SK-N-DZ (cell line): ENCODE measurements around the gene CNPY4. TPM values are rescaled to one million over a fixed set of nuclear protein-coding genes. Genes with fewer than 3 reads are reported as not detected.
A peak's percentile ranks its signal among the peaks of the same experiment; 100 is the strongest.

Experiments used
- DNase-seq: peaks from one replicate; pipeline ENCODE4 v3.0.0-alpha.2; 2015; ENCODE audit warnings: low spot score
- polyA plus RNA-seq, 2 experiments: library from polyadenylated mRNA; depleted of rRNA; stranded (reverse); fragments of >200 nt; gene quantifications; 2 replicates each; pipeline ENCODE4 v1.2.3, GENCODE V29; 2014

The CNPY4 gene
- polyA plus RNA-seq (2014; cell fraction: cytosol; rRNA removed), result 21.9 and 22.6 TPM in 2 replicates
- 12.4 and 22.5 TPM in 2 replicates for polyA plus RNA-seq (2014; cell fraction: nucleus; rRNA removed)

GRCh38 chr7:100119072-100119969 is at the start of gene CNPY4, which contains the start of gene TAF6:
TSS of gene CNPY4 (plus strand) at chr7:100119634. CDS start at chr7:100119745, 111 bp downstream.
TSS of gene TAF6 (minus strand) at chr7:100119358. CDS start at chr7:100114209, 5,149 bp downstream.
- peak; percentile 97 for DNase-seq

GRCh38 chr7:100069991-100070390 is 49.4 kb upstream of the CNPY4 start:
- no peak for DNase-seq

GRCh38 chr7:100071018-100071723 is 48.3 kb upstream of the CNPY4 start:
- no peak for DNase-seq

- DNase-seq, result no peak
Observed at GRCh38 chr7:100072462-100072861, 47.0 kb upstream of the CNPY4 start.

GRCh38 chr7:100074841-100075240 is 44.6 kb upstream of the CNPY4 start:
- no peak for DNase-seq

- no peak for DNase-seq
Observed at GRCh38 chr7:100075418-100075817, 44.0 kb upstream of the CNPY4 start.

GRCh38 chr7:100077205-100077604 is 42.2 kb upstream of the CNPY4 start:
- DNase-seq, result no peak

GRCh38 chr7:100079024-100079560 is 40.3 kb upstream of the CNPY4 start:
- no peak for DNase-seq

- DNase-seq, result peak; percentile 27
Observed at GRCh38 chr7:100080907-100081534, 38.4 kb upstream of the CNPY4 start.

GRCh38 chr7:100081535-100082102 is 37.8 kb upstream of the CNPY4 start, which contains the start of gene ZNF3:
TSS of gene ZNF3 (minus strand) at chr7:100081723. CDS start at chr7:100077357, 4,366 bp downstream.
- DNase-seq, result peak; percentile 99

GRCh38 chr7:100082978-100083377 is 36.5 kb upstream of the CNPY4 start:
- DNase-seq, result no peak

- DNase-seq, result no peak
Observed at GRCh38 chr7:100085515-100085914, 33.9 kb upstream of the CNPY4 start.

- DNase-seq, result peak; percentile 56
Observed at GRCh38 chr7:100087055-100087750, 32.2 kb upstream of the CNPY4 start.

- no peak for DNase-seq
Observed at GRCh38 chr7:100088095-100088620, 31.3 kb upstream of the CNPY4 start.

- DNase-seq, result peak; percentile 74
Observed at GRCh38 chr7:100088621-100089457, 30.6 kb upstream of the CNPY4 start, which contains the start of gene COPS6. TSS of gene COPS6 (plus strand) at chr7:100088969. CDS start at chr7:100088991, 22 bp downstream.

- DNase-seq, result no peak
Observed at GRCh38 chr7:100089458-100090196, 29.8 kb upstream of the CNPY4 start.

- DNase-seq, result peak; percentile 39
Observed at GRCh38 chr7:100090527-100091410, 28.7 kb upstream of the CNPY4 start.
